Adrenal gland (tissue), 12 donors: ENCODE results near the gene C1RL. TPM values are rescaled to one million over a fixed set of nuclear protein-coding genes. Genes with fewer than 3 reads are reported as not detected.

Experiments
- DNase-seq, 7 donors: peaks; one replicate each; pipeline ENCODE4 v3.0.0-alpha.2; 2019 to 2020
- H3K27ac ChIP-seq, 5 donors: fragments of 200-600 bp; sonication (generic) in 4 of 5; 1 replicate in 3 of 5; 2 replicates in 2 of 5; pipeline versions ENCODE4 v1.5.1 to v1.8.0; 2016 to 2020; ENCODE audit warnings: mild to moderate bottlenecking in 1 of 5
- H3K27me3 ChIP-seq: fragments of 200-600 bp; 2 replicates; pipeline ENCODE4 v1.8.0; 2021
- H3K36me3 ChIP-seq, 2 donors: fragments of 200-600 bp; replicated peaks in 1 of 2; 1 replicate in 1 of 2; 2 replicates in 1 of 2; pipeline versions ENCODE4 v1.5.1 to v1.8.0; 2018 to 2022
- H3K4me1 ChIP-seq, 2 donors: fragments of 200-600 bp; replicated peaks in 1 of 2; 1 replicate in 1 of 2; 2 replicates in 1 of 2; pipeline versions ENCODE4 v1.5.1 to v1.8.0; 2018 to 2021
- H3K4me3 ChIP-seq, 4 donors: fragments of 200-600 bp; sonication (generic) in 3 of 4; one replicate each; pipeline ENCODE4 v1.5.1; 2016 to 2018
- H3K9me3 ChIP-seq, 3 donors: fragments of 200-600 bp; sonication (generic) in 1 of 3; replicated peaks in 1 of 3; 1 replicate in 2 of 3; 2 replicates in 1 of 3; pipeline versions ENCODE4 v1.5.1 to v1.8.0; 2016 to 2021
- CTCF ChIP-seq, 6 experiments: fragments of 450-650 bp in 4 of 6; fragments of 200-600 bp in 2 of 6; sonication (generic) in 1 of 6; IDR thresholded peaks; 1 replicate in 5 of 6; 2 replicates in 1 of 6; pipeline versions ENCODE4 v1.5.1 to v1.8.0; 2016 to 2021; ENCODE audit warnings: antibody characterized with exemption in 6 of 6, mild to moderate bottlenecking in 2 of 6, moderate library complexity in 1 of 6
- POLR2A ChIP-seq, 2 donors: fragments of 450-650 bp; IDR thresholded peaks; one replicate each; pipeline ENCODE4 v1.6.1; 2017; ENCODE audit warnings: antibody characterized with exemption in 2 of 2, mild to moderate bottlenecking in 2 of 2, moderate library complexity in 1 of 2
- WGBS, 4 donors: extraction: QIAGEN DNeasy Blood & Tissue Kit in 2 of 4; methylation state at CpG; one replicate each; pipeline versions ENCODE4 v1.1.5 to v1.1.7; 2013 to 2017; 5-methylcytosine and 5-hydroxymethylcytosine counted together
- intact Hi-C, 2 donors: fragments of 100-400 bp; cut with DNase I; formaldehyde crosslinking; loops; one replicate each; pipeline versions ENCODE4 v1.14.1 to v1.15.0; 2022 to 2023
- polyA plus RNA-seq, 3 donors: library from polyadenylated mRNA; stranded (reverse); fragments of 200-250 nt in 2 of 3; fragments of 350-450 nt in 1 of 3; fragmentation: Illumina TruSeq in 1 of 3; extraction: RNeasy Lipid Tissue Mini Kit (QIAGEN cat#74804) in 1 of 3; gene quantifications; one replicate each; pipeline ENCODE4 v1.2.3, GENCODE V29; 2013 to 2014
- total RNA-seq, 9 donors: library from RNA; depleted of rRNA in 4 of 9; stranded (reverse); fragments of >200 nt in 4 of 9; fragments of 120-200 nt in 1 of 9; fragmentation: NEBNext Ultra II Directional in 1 of 9; extraction: Animal tissue kit (Norgen Biotek cat#: 25700) in 1 of 9; gene quantifications; one replicate each; pipeline versions ENCODE4 v1.1.0 to v1.2.4, GENCODE V29; 2013 to 2023
- donor health status: healthy with polysubstance abuse.
- donor health status: Bipolar disorder and iron deficiency.
- donor health status: DM: yes; HTN: yes; CAD: no.
- donor health status: DM: no; HTN: no; CAD: no.
- donor health status: DM: no; HTN: no; CAD: no.
- donor health status: DM: yes; HTN: yes; CAD: no.

The C1RL gene
- total and polyA plus RNA-seq, 12 donors, result 33.3 to 407 (median 157) TPM

DNA sequence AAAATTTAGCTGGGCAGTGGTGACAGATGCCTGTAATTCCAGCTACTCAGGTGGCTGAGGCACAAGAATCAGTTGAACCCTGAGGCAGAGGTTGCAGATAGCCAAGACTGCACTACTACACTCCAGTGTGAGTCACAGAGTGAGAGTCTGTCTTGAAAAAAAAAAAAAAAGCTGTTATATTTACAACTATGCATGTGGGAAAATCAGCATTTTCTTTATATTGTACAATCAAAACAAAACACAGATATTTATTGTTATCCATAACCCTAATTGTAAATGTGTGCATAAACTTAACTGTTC lies 29.2 kb downstream of the C1RL start:
- no peak for DNase-seq
- intact Hi-C loops, result no loop called here

DNA sequence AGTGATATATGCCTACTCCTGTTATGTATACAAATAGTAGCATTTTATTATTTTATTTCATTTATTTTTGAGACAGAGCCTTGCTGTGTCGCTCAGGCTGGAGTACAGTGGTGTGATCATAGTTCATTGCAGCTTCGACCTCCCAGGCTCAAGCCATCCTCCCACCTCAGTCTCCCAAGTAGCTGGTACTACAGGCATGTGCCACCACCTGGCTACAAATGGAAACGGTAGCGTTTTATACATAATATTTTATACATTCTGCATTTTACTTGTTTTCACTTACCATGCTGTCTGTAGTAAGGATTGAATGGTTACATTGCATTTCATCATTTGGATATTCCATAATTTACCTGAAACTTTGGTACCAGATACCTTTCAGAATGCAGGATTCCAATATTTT lies 30.9 kb downstream of the C1RL start:
- H3K9me3 ChIP-seq, result no peaks in the 10 kb centered on the region
- TF ChIP-seq CTCF (IDR thresholded peaks at IDR 0.05), result no peak
- TF ChIP-seq POLR2A (IDR thresholded peaks at IDR 0.05), result no peak
- H3K27ac ChIP-seq, result no peak overlapping the region
- no peaks in the 10 kb centered on the region for H3K27me3 ChIP-seq
- WGBS, 4 donors, result 57 to 72% (median 62%) methylated on average over 4 of the region's 4 CpGs
- peaks cover 0 to 22% of the 10 kb centered on the region in 2 donors for H3K36me3 ChIP-seq
- H3K4me3 ChIP-seq, result no peak overlapping the region
- intact Hi-C loops, result no loop called here
- peaks cover 0 to 9% of the 10 kb centered on the region in 2 donors for H3K4me1 ChIP-seq
- no peak for DNase-seq

More for the DNA sequence above, 29.2 kb downstream of the C1RL start:
- Histone ChIP-seq H3K27ac (peak overlapping the region in 4 of 5 donors; percentile 45 to 87 (median 67)), H3K27me3 (no peaks in the 10 kb centered on the region), H3K4me3 (no peak overlapping the region), H3K36me3 (peaks cover 0 to 22% of the 10 kb centered on the region in 2 donors), H3K9me3 (no peaks in the 10 kb centered on the region), H3K4me1 (peaks cover 0 to 9% of the 10 kb centered on the region in 2 donors)
- TF ChIP-seq CTCF (IDR thresholded peaks at IDR 0.05) (no peak), POLR2A (IDR thresholded peaks at IDR 0.05) (no peak)

GRCh38 chr12:7076493-7076892 lies 32.5 kb downstream of the C1RL start:
- no peaks in the 10 kb centered on the region for H3K9me3 ChIP-seq
- TF ChIP-seq CTCF (IDR thresholded peaks at IDR 0.05), result no peak
- TF ChIP-seq POLR2A (IDR thresholded peaks at IDR 0.05), result no peak
- WGBS, 4 donors, result 93 to 100% (median 97%) methylated on average over 4 of the region's 4 CpGs
- no peak overlapping the region for H3K27ac ChIP-seq
- no peak for DNase-seq
- H3K4me3 ChIP-seq, result no peak overlapping the region
- peaks cover 0 to 9% of the 10 kb centered on the region in 2 donors for H3K4me1 ChIP-seq
- intact Hi-C loops, result no loop called here
- H3K27me3 ChIP-seq, result no peaks in the 10 kb centered on the region
- H3K36me3 ChIP-seq, result peaks cover 0 to 14% of the 10 kb centered on the region in 2 donors

- Histone ChIP-seq H3K27ac (no peak overlapping the region), H3K9me3 (no peaks in the 10 kb centered on the region), H3K4me1 (peaks cover 0 to 9% of the 10 kb centered on the region in 2 donors), H3K27me3 (no peaks in the 10 kb centered on the region), H3K4me3 (no peak overlapping the region), H3K36me3 (peaks cover 0 to 10% of the 10 kb centered on the region in 2 donors)
- WGBS, 4 donors, result 75 to 79% (median 78%) methylated on average over 3 of the region's 3 CpGs
- no peak for DNase-seq
- intact Hi-C loops, result no loop called here
- TF ChIP-seq POLR2A (IDR thresholded peaks at IDR 0.05) (no peak), CTCF (IDR thresholded peaks at IDR 0.05) (no peak)
These were observed 33.1 kb downstream of the C1RL start for GRCh38 chr12:7075939-7076338.
